SK-N-SH (cell line): ENCODE results near the gene METAP1.

Experiments used
- CTCF ChIP-seq: fragments of 200-600 bp; sonication (generic); IDR thresholded peaks from 2 replicates; pipeline ENCODE4 v1.6.1; 2017; ENCODE audit warnings: antibody characterized with exemption, mild to moderate bottlenecking, moderate library complexity
- ELF1 ChIP-seq: IDR thresholded peaks from 2 replicates; pipeline ENCODE4 v1.4.0; 2012
- EZH2phosphoT487 ChIP-seq: fragments of 200-600 bp; sonication (generic); IDR thresholded peaks from 2 replicates; pipeline ENCODE4 v1.6.1; 2017; ENCODE audit warnings: low read depth, mixed run types, mild to moderate bottlenecking, antibody characterized with exemption, moderate library complexity, borderline replicate concordance
- POLR2AphosphoS5 ChIP-seq: IDR thresholded peaks from 2 replicates; pipeline ENCODE4 v1.6.1; 2012; ENCODE audit warnings: low read depth, low read length
- USF2 ChIP-seq: fragments of 150-350 bp; IDR thresholded peaks from 2 replicates; pipeline ENCODE4 v1.6.1; 2017; ENCODE audit warnings: antibody characterized with exemption, low read length, low read depth, borderline replicate concordance
- TF ChIP-seq, protein P1 (sequence below): IDR thresholded peaks from 2 replicates; pipeline ENCODE4 v1.4.0; 2012; ENCODE audit warnings: low read depth, borderline replicate concordance
- TF ChIP-seq, protein P2 (sequence below): IDR thresholded peaks from 2 replicates; pipeline ENCODE4 v1.6.1; 2012; ENCODE audit warnings: mild to moderate bottlenecking, low read depth, low read length, moderate library complexity

GRCh38 chr4:98996765-98997068 is 1.2 kb downstream of the METAP1 start:
- TF ChIP-seq, protein P1, sequence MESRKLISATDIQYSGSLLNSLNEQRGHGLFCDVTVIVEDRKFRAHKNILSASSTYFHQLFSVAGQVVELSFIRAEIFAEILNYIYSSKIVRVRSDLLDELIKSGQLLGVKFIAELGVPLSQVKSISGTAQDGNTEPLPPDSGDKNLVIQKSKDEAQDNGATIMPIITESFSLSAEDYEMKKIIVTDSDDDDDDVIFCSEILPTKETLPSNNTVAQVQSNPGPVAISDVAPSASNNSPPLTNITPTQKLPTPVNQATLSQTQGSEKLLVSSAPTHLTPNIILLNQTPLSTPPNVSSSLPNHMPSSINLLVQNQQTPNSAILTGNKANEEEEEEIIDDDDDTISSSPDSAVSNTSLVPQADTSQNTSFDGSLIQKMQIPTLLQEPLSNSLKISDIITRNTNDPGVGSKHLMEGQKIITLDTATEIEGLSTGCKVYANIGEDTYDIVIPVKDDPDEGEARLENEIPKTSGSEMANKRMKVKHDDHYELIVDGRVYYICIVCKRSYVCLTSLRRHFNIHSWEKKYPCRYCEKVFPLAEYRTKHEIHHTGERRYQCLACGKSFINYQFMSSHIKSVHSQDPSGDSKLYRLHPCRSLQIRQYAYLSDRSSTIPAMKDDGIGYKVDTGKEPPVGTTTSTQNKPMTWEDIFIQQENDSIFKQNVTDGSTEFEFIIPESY: no peak
- no peak for TF ChIP-seq EZH2phosphoT487
- TF ChIP-seq, protein P2, sequence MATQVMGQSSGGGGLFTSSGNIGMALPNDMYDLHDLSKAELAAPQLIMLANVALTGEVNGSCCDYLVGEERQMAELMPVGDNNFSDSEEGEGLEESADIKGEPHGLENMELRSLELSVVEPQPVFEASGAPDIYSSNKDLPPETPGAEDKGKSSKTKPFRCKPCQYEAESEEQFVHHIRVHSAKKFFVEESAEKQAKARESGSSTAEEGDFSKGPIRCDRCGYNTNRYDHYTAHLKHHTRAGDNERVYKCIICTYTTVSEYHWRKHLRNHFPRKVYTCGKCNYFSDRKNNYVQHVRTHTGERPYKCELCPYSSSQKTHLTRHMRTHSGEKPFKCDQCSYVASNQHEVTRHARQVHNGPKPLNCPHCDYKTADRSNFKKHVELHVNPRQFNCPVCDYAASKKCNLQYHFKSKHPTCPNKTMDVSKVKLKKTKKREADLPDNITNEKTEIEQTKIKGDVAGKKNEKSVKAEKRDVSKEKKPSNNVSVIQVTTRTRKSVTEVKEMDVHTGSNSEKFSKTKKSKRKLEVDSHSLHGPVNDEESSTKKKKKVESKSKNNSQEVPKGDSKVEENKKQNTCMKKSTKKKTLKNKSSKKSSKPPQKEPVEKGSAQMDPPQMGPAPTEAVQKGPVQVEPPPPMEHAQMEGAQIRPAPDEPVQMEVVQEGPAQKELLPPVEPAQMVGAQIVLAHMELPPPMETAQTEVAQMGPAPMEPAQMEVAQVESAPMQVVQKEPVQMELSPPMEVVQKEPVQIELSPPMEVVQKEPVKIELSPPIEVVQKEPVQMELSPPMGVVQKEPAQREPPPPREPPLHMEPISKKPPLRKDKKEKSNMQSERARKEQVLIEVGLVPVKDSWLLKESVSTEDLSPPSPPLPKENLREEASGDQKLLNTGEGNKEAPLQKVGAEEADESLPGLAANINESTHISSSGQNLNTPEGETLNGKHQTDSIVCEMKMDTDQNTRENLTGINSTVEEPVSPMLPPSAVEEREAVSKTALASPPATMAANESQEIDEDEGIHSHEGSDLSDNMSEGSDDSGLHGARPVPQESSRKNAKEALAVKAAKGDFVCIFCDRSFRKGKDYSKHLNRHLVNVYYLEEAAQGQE: no peak
- no peak for TF ChIP-seq USF2
- no peak for TF ChIP-seq CTCF
- TF ChIP-seq POLR2AphosphoS5: no peak
- TF ChIP-seq ELF1: no peak
